Panc1 (cell line): ENCODE measurements around the gene SLC3A2. TPM values are rescaled to one million over a fixed set of nuclear protein-coding genes. Genes with fewer than 3 reads are reported as not detected.

Experiments used
- ATAC-seq: fragments of 200-7000 bp; cut with Tn5 transposase; 2 replicates; pipeline ENCODE4 v1.9.1; 2020; ENCODE audit warnings: mild to moderate bottlenecking, moderate library complexity
- BruUV-seq: library from RNA; stranded (reverse); fragments of 400-500 nt; replicated peaks from 2 replicates; lab custom pipeline; 2021; lab: Mats Ljungman, UMichigan
- CTCF ChIA-PET: fragments of 300-600 bp; sonication (Branson Sonifier 250); formaldehyde crosslinking; loops from one replicate; lab custom pipeline; 2022; ENCODE audit warnings: antibody characterized with exemption; lab: Charles Lee
- POLR2A ChIA-PET: fragments of 300-600 bp; sonication (Branson Sonifier 250); formaldehyde crosslinking; loops from one replicate; lab custom pipeline; 2022; ENCODE audit warnings: antibody characterized with exemption; lab: Charles Lee
- DNase-seq: peaks from one replicate; pipeline ENCODE4 v3.0.0-alpha.2; 2010; ENCODE audit warnings: low read depth, low spot score
- H3K27ac ChIP-seq: 2 replicates; pipeline ENCODE4 v1.5.1; 2011; ENCODE audit warnings: mild to moderate bottlenecking, low read length, inconsistent platforms
- H3K27me3 ChIP-seq: fragments of 200-500 bp; sonication (Bioruptor generic); 2 replicates; pipeline ENCODE4 v1.6.0; 2014; ENCODE audit warnings: low read length, inconsistent platforms; ENCODE audit not compliant: control insufficient read depth, insufficient read depth
- H3K36me3 ChIP-seq: fragments of 200-500 bp; sonication (Bioruptor generic); 2 replicates; pipeline ENCODE4 v1.5.1; 2014; ENCODE audit warnings: inconsistent platforms, mild to moderate bottlenecking, low read length, moderate library complexity; ENCODE audit not compliant: control insufficient read depth, insufficient read depth
- H3K4me1 ChIP-seq: 2 replicates; pipeline ENCODE4 v1.5.1; 2011; ENCODE audit warnings: inconsistent platforms, mild to moderate bottlenecking, low read length, moderate library complexity; ENCODE audit not compliant: control insufficient read depth, insufficient read depth
- H3K4me3 ChIP-seq, 2 experiments: 2 replicates each; pipeline ENCODE4 v1.5.1; 2011 to 2012; ENCODE audit warnings: low read depth in 2 of 2, low read length in 2 of 2, mild to moderate bottlenecking in 2 of 2, inconsistent platforms in 1 of 2, moderate library complexity in 1 of 2
- H3K9me3 ChIP-seq: fragments of 200-500 bp; sonication (Bioruptor generic); 2 replicates; pipeline ENCODE4 v1.5.1; 2014; ENCODE audit warnings: low read depth, mild to moderate bottlenecking, inconsistent platforms, low read length, moderate library complexity; ENCODE audit not compliant: control insufficient read depth, insufficient read depth
- CTCF ChIP-seq: fragments of 450-650 bp; IDR thresholded peaks from 2 replicates; pipeline ENCODE4 v1.5.1; 2017; ENCODE audit warnings: mild to moderate bottlenecking
- POLR2AphosphoS5 ChIP-seq: IDR thresholded peaks from 2 replicates; pipeline ENCODE4 v1.6.1; 2012; ENCODE audit warnings: mild to moderate bottlenecking, low read depth, low read length, moderate library complexity
- REST ChIP-seq, 2 experiments: IDR thresholded peaks; 2 replicates each; pipeline ENCODE4 v1.6.1; 2011 to 2012; ENCODE audit warnings: low read depth in 2 of 2, control low read depth in 1 of 2, low read length in 1 of 2, mild to moderate bottlenecking in 1 of 2, moderate library complexity in 1 of 2; ENCODE audit not compliant: insufficient read depth in 1 of 2
- SIN3A ChIP-seq: IDR thresholded peaks from 2 replicates; pipeline ENCODE4 v1.6.1; 2012; ENCODE audit warnings: low read depth, mild to moderate bottlenecking, low read length, moderate library complexity, borderline replicate concordance; ENCODE audit not compliant: insufficient read depth
- TCF7L2 ChIP-seq: IDR thresholded peaks from 2 replicates; pipeline ENCODE4 v1.6.1; 2011; ENCODE audit warnings: mild to moderate bottlenecking, low read depth, low read length, inconsistent platforms
- in situ Hi-C: cut with HindIII; loops from 2 replicates; pipeline ENCODE4 v1.10.0; 2016; ENCODE audit warnings: low sequenced_read_pairs, low pct_unique_long_range_greater_than_20kb
- intact Hi-C: fragments of 100-400 bp; cut with micrococcal nuclease; formaldehyde crosslinking; loops from one replicate; pipeline ENCODE4 v1.10.0; 2022; ENCODE audit not compliant: unreplicated experiment
- total RNA-seq: library from RNA; stranded (reverse); gene quantifications from one replicate; pipeline ENCODE4 v1.2.1, GENCODE V29; 2021; ENCODE audit not compliant: unreplicated experiment

SLC3A2 gene
- total RNA-seq, 1 experiment from 2014 or later, result 184 TPM

GRCh38 chr11:62835336-62835735, 45.4 kb upstream of the SLC3A2 start:
- no peak for DNase-seq
- BruUV-seq, result no TSS peak
- in situ Hi-C loops (no loop called here), intact Hi-C loops (no loop called here)
- H3K9me3 ChIP-seq, result no peaks in the 10 kb centered on the region
- no peak overlapping the region for H3K27ac ChIP-seq
- no peak for ATAC-seq
- peaks cover 9% of the 10 kb centered on the region; the same call in 1 of the 2 replicates for H3K36me3 ChIP-seq
- CTCF ChIA-PET, result no interaction called here
- POLR2A ChIA-PET, result no interaction called here
- H3K4me3 ChIP-seq, result no peak overlapping the region
- no peak for TF ChIP-seq TCF7L2
- no peak for TF ChIP-seq REST (IDR thresholded peaks at IDR 0.05; ENCODE audit: insufficient read depth in 1 of 2, low read depth in 2 of 2, low read length in 1 of 2)
- H3K4me1 ChIP-seq, result peaks cover 19% of the 10 kb centered on the region
- H3K27me3 ChIP-seq, result no peaks in the 10 kb centered on the region

DNA sequence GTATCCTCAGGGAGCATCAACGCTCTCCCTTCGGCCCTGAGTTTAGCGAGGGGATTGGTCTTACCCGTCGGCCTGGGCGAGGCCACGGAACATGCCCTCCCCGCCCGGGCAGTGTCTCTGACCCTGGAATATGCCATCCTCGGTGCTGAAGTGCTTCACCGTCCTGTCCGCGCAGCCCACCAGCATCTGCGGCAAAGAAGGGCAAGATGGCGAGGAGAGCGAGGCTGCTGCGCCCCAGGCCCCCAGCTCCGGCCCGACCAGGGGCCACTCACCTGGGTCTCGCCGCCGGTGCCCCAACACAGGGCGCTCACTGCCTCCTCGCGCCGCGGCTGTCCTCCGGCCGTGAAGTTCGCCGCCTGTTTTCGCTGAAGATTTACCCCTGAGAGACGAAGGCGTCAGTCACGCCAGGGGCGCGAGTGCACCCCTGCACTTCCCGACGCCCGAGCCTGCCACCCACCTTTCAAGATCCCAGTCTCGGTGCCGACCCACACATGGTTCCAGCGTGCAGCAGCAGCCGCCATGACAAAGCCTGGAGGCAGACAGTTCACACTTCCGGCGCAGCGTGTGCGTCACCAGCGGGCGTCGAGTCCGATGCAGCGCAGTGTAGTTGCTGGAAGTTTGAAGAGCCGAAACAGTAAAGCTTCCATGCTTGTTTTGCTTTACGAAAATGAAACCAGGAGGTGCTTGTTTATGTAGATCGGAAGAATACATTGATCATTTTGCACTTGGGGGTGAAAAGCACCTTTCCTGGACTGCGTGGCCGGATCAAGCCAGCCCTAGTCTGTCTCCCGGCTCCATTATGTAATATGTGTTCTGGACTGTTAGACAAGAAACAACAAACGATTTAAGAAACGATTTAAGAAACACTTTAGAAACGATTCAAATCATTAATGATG, 41.4 kb upstream of the SLC3A2 start, which contains the start of gene WDR74:
WDR74 (minus strand) TSS at position 541 of the 896 bp plus-strand sequence; CDS start at position 521, 20 bp downstream.
- peak within 1 kb of the TSS; percentile 83 to 98 for H3K4me3 ChIP-seq
- intact Hi-C loops (no loop called here), in situ Hi-C loops (no loop called here)
- H3K27me3 ChIP-seq, result no peaks in the 10 kb centered on the region
- ChIA-PET CTCF (no interaction called here), POLR2A (interaction anchor here (0.5 to 2.3 kb wide), 6 partner anchors 7 to 89 kb away, joined by 3 to 19 read pairs (median 7); partner anchors contain the start of genes STX5 and TEX54)
- no peaks in the 10 kb centered on the region for H3K9me3 ChIP-seq
- peaks cover 5% of the 10 kb centered on the region; the same call in 1 of the 2 replicates for H3K36me3 ChIP-seq
- DNase-seq (peak; percentile 72), ATAC-seq (peak; percentile 65)
- BruUV-seq, result no TSS peak
- peak within 1 kb of the TSS; percentile 94 for H3K27ac ChIP-seq
- TF ChIP-seq CTCF, result no peak
- TF ChIP-seq POLR2AphosphoS5, result peak; percentile 94
- TF ChIP-seq TCF7L2, result peak; percentile 70; the same call in 1 of the 2 replicates
- peak; percentile 84; the same call in 1 of the 2 replicates for TF ChIP-seq SIN3A
- peak in 1 of 2 experiments; percentile 56; a peak in 1 of 4 replicates for TF ChIP-seq REST (IDR thresholded peaks at IDR 0.05; ENCODE audit: insufficient read depth in 1 of 2, low read depth in 2 of 2, low read length in 1 of 2)
- H3K4me1 ChIP-seq, result peaks cover 12% of the 10 kb centered on the region
